Urothelium cell line (cell line): ENCODE measurements around the gene FXYD4.
"Not testable (repeated sequence)": the region's sequence is repeated elsewhere in the genome, so short reads cannot be mapped to it uniquely, and the experiment has no call there.

ENCODE experiments used
- DNase-seq: peaks from one replicate; pipeline ENCODE4 v3.0.0; 2011; ENCODE audit warnings: low spot score, mixed read lengths
- FAIRE-seq: peaks from 2 replicates; lab custom pipeline; 2011; peaks lifted over from hg19 to GRCh38; lab: Jason Lieb, UNC

Gene FXYD4

DNA sequence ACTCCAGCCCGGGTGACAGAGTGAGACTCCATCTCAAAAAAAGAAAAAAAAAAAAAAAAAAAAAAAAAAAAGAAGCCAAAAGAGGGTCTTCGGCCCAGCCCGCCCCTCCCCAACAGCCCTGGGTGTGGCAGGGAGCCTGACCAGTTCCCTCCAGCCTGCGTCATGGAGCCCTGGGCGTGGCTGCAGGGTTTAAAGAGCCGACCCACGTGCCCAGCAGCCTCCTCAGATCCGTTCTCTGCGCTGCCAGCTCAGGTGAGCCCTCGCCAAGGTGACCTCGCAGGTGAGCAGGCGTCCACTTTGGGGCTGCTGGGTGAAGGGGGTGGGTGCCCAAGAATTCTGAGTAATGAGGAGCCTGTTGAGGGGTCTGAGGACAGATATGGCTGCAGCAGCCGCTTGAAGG, at the start of gene FXYD4:
Gene FXYD4 (plus strand): TSS at position 219 of the 400 bp plus-strand sequence. CDS start 2,111 bp downstream, outside the sequence.
- DNase-seq, result no peak
- FAIRE-seq, result no peak

DNA sequence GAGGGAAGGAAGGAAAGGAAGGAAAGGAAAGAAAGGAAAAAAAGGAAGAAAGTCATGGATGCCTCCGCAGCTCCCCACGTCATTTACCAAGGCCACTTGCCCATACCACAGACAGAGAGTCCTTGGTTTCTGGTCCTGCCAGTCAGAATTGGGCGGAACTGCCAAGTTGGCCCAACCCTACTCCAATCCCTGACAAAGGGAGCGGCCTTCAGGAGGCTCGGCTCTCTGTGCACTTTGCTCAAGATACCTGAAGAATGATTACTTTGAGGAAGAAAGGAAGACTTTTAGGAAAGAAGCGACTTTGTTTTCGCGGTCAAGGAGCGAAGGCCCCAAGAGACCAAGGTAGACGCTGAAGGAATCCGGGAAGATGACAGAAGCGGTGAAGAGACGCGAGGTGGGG, 49.1 kb upstream of the FXYD4 start:
- no peak for FAIRE-seq
- DNase-seq, result no peak

DNA sequence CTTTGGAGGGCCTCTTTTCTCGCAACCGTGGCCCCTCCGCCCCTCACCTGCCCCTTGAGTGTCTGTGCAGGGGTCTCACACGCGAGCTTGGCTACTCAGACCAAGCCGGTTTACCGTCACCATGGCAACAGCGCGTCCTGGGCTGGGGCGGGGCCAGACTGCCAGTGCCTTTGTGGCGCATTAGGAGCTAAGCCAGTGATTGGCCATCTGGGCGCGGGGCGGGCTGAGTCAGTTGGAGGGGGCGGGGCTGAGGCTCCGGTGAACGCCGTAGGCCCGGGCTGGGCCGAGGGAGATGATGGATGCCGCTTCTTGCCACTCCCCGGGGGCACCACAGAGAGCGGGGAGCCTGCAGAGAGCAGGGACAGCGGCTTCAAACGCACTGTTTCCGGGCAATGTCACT, 48.7 kb upstream of the FXYD4 start:
- FAIRE-seq (no peak), DNase-seq (no peak)

- FAIRE-seq (no peak), DNase-seq (no peak)
Observed at GRCh38 chr10:43323245-43323644, 48.2 kb upstream of the FXYD4 start.

DNA sequence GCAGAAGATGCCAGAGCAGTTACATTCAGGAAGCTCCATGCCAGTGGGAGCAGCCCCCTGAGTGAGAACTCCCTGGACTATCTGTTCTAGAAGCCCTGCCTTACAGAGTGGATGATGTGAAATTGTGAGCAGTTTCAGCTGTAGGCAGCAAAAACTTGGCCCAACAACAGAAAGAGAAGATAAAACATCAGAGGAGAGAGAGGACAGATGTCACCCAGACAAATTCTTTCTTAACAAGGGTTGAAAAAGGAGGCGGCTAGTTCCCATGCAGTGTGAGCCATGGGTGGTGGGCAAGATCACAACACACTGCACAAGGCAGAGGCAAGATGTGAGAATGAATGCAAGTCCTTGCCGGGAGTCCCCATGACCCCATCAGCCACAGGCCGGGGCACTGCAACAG, 46.6 kb upstream of the FXYD4 start:
- DNase-seq (no peak), FAIRE-seq (peak; percentile 58)

DNA sequence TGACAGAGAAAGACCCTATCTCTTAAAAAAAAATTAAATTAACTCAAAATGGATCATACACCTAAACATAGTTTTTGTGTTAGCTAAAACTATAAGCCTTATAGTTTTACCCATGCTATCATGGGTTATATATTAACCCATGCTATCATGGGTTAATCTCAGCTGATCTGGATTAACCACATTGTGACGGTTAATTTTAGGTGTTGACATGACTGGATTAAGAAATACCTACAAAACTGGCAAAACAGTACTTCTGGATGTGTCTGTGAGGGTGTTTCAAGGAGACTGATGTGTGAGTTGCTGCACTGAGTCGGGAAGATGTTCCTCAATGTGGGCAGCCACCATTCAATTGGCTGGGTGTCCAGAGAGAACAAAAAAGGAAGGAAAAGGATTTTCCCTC, 44.3 kb upstream of the FXYD4 start:
- FAIRE-seq (peak; percentile 27), DNase-seq (no peak)

DNA sequence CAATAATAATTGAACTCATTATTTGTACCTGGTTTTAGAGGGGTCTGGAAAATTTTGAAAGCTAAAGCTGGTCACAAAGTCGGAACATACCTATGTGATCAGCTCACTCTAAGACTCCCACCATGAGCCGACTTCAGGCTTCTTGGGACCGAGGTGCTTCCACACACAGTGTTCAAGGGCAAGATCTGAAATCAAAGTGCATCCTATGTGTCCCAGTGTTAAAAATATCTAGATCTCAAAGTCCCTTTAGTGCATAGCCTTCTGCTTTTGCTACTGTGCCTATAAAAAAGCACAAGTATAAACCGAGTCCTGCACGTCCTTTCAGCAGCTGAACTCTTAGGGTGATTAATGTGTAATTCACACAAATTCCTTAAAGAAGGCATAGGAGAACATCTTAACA, 43.5 kb upstream of the FXYD4 start:
- DNase-seq, result no peak
- no peak for FAIRE-seq

DNA sequence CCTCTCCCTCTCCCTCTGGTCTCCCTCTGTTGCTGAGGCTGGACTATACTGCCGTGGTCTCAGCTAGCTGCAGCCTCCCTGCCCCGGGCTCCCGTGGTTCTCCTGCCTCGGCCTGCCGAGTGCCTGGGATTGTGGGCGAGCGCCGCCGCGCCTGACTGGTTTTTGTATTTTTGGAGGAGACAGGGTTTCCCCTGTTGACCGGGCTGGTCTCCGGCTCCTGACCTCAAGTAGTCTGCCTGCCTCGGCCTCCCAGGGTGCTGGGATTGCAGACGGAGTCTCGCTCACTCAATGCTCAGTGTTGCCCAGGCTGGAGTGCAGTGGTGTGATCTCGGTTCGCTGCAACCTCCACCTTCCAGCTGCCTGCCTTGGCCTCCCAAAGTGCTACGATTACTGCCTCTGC, 42.6 kb upstream of the FXYD4 start:
- not testable (repeated sequence) for DNase-seq, FAIRE-seq

GRCh38 chr10:43329246-43329885, 42.1 kb upstream of the FXYD4 start:
- not testable (repeated sequence) for DNase-seq, FAIRE-seq

DNA sequence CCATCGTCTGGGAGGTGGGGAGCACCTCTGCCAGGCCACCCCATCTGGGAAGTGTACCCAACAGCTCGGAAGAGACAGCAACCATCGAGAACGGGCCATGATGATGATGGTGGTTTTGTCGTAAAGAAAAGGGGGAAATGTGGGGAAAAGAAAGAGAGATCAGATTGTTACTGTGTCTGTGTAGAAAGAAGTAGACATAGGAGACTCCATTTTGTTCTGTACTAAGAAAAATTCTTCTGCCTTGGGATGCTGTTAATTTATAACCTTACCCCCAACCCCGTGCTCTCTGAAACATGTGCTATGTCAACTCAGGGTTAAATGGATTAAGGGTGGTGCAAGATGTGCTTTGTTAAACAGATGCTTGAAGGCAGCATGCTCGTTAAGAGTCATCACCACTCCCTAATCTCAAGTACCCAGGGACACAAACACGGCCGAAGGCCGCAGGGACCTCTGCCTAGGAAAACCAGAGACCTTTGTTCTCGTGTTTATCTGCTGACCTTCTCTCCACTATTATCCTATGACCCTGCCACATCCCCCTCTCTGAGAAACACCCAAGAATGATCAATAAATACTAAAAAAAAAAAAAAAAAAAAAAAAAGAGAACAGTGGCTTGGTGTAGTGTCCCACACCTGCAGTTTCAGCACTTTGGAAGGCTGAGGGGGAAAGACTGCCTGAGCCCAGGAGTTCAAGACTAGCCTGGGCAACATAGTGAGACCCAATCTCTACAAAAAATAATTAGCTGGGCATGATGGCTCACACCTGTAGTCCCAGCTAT, 41.2 kb upstream of the FXYD4 start:
- not testable (repeated sequence) for FAIRE-seq, DNase-seq

- FAIRE-seq, DNase-seq: not testable (repeated sequence)
Observed at GRCh38 chr10:43330824-43331127, 40.7 kb upstream of the FXYD4 start.

DNA sequence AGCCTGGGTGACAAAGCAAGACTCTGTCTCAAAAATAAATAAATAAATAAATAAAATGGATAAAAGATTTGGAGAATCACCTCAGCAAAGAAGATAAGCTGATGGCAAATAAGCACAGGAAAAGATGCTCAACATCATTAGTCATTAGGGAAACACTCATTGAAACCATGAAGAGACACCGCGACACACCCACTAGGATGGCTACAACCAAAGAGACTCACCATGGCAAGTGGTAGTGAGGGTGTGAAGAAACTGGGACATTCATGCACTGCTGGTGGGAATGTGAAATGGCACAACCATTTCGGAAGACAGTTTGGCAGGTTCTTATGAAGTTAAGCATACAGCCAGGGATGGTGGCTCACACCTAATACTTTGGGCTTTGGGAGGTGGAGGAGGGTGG, 37.8 kb upstream of the FXYD4 start:
- no peak for FAIRE-seq

GRCh38 chr10:43336061-43336460, 35.4 kb upstream of the FXYD4 start:
- FAIRE-seq, result no peak
- DNase-seq, result no peak

More for the DNA sequence above, 37.8 kb upstream of the FXYD4 start:
- no peak for DNase-seq

GRCh38 chr10:43336641-43337318, 34.7 kb upstream of the FXYD4 start:
- no peak for DNase-seq
- peak; percentile 90 for FAIRE-seq

- not testable (repeated sequence) for DNase-seq, FAIRE-seq
Observed at GRCh38 chr10:43337536-43337935, 33.9 kb upstream of the FXYD4 start.

DNA sequence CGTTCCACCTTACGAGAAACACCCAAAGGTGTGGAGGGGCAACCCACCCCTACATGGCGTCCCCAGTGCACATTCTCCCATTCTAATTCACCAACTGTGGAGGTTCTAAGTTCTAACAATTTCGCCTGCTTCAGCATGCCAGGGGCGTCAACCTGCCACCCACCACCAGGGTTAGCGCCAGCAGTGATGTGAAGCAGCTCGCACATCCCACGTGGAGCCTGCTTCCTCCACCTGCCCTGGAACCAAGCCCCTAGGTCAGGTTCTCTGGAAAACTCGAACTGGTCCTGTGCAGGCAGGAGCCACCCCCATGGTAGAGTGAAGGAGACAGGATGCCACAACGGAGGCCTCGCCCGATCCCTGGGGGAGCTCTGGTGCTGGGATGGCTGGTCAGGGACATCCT, 33.3 kb upstream of the FXYD4 start:
- no peak for FAIRE-seq
- no peak for DNase-seq

GRCh38 chr10:43339136-43339535, 32.3 kb upstream of the FXYD4 start:
- DNase-seq (no peak), FAIRE-seq (no peak)

- no peak for FAIRE-seq
- no peak for DNase-seq
Observed at GRCh38 chr10:43340101-43340500, 31.3 kb upstream of the FXYD4 start.

GRCh38 chr10:43340619-43341018, 30.8 kb upstream of the FXYD4 start:
- DNase-seq (peak; percentile 93), FAIRE-seq (peak; percentile 98)

DNA sequence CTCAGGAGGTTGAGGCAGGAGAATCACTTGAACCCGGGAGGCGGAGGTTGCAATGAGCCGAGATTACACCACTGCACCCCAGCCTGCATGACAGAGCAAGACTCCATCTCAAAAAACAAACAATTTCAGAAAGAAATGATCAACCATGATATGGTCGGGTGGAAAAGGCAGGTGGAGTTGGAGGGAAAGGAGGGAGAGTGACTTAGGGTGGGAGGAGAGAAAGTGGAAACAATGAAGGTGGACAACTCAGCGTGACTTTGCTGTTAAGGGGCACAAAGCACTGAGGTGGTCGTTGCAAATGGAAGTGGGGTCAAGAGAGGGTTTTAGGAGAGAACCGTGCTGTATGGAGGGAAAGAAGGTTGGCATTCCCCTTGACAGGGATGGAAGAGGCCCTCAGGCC, 30.0 kb upstream of the FXYD4 start:
- FAIRE-seq, result peak; percentile 77
- no peak for DNase-seq

DNA sequence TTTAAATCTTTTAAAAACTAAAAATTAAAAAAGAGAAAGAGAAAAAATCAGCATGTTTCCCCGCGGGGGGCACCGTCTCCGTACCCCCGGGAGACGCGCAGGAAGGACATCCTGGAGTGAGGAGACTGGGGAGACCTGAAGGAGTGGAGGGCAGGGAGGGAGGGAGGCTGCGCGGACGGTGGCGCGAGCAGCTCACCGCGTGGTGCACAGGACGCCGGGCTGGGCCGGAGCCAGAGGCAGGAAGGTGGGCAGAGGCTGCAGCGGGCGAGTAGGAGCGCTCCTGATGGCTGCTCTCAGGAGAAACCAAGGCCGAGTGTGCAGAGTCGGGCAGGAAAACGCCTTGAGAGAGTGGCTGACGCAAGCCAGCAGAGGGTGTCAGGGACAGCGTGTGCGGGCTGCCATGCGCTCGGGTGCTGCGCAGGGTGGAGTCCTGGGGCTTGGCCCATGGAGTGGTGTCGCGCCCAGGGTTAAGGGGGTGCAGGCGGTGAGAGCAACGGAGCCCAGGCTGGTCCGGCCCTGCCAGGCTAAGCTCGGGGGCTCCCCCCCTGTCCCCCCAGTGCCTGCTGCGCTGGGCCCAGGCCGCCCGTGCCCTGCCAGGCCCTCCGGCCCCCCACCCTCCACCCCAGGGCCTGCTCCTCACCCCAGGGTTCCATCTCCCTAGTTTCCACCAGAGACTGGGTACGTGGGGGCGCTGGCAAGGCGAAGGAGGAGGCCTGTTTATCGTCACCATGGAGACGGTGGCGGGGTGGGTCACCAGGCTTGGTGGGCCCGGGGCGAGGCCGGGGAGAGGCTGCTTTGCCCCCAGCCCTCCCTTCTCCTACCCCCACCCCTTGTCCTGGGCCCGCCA, 28.9 kb upstream of the FXYD4 start:
- peak; percentile 71 for FAIRE-seq

More for the DNA sequence above, 28.9 kb upstream of the FXYD4 start:
- no peak for DNase-seq
